Islet of Langerhans (tissue), 1 donor: ENCODE data around the gene RALGPS1.

ENCODE experiments used
- FAIRE-seq: peaks from one replicate; lab custom pipeline; 2011; peaks lifted over from hg19 to GRCh38; lab: Jason Lieb, UNC

The RALGPS1 gene, protein sequence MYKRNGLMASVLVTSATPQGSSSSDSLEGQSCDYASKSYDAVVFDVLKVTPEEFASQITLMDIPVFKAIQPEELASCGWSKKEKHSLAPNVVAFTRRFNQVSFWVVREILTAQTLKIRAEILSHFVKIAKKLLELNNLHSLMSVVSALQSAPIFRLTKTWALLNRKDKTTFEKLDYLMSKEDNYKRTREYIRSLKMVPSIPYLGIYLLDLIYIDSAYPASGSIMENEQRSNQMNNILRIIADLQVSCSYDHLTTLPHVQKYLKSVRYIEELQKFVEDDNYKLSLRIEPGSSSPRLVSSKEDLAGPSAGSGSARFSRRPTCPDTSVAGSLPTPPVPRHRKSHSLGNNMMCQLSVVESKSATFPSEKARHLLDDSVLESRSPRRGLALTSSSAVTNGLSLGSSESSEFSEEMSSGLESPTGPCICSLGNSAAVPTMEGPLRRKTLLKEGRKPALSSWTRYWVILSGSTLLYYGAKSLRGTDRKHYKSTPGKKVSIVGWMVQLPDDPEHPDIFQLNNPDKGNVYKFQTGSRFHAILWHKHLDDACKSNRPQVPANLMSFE

DNA sequence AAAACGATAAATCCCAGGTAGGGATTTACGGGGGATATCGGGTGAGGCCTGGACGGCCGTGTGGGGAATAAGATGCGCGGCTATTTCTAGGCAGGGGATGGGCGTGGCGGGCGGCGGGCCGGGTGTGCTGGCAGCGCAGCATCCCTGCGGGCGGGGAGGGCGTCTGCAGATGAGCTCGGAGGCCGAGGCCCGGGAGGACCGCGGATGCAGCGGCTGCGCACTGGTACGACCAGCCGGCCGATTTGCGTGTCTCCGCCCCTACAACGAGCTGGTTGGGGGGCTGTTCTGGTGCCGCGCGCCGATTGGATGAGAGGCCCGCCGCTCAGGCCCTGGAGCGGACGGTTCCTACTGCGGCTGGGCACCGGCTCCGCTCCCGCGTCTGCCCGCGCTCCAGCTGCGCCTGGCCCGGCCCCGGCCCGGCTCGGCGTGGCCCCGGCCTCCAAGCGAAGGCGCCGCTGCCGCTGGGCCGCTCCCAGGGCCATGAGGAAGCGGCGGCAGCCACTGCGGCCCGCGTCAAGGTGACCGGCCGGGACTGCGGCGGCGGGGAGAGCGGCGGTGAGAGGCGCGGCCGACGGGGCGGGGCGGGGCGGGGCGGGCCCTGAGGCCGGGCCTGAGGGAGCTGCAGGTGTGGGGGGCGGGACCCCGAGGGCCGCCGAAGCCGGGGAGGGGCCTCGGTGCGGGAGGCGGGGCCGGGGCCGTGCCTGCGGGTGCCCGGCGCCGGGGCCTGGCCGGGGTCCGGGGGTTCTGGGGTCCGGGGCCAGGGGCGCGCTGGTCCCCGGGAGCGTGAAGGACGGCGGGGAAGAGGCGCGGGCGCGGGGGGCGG is at the start of gene RALGPS1:
Gene RALGPS1 (plus strand): TSS at position 325 of the 823 bp plus-strand sequence. CDS start 47,508 bp downstream, outside the sequence.
- no peak for FAIRE-seq

DNA sequence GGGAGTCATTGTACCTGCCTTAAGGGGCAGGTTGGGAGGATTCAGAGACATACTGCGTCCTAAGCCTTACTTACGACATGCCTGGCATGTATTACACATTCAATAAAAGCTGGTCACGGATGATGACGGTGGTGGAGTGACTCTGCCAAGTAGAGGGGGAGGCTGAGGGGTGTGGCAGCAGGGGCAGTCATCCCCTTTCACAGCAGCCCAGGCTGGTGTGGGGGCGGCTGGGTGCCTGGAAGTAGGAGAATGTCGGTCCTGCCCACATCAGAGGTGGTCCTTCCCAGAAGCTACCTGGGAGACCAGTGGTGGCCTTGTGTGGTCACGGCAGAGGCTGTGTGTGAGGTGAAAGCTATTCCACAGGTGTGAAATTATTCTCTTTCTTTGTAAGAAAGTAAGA is 45.2 kb upstream of the RALGPS1 start:
- FAIRE-seq: no peak

DNA sequence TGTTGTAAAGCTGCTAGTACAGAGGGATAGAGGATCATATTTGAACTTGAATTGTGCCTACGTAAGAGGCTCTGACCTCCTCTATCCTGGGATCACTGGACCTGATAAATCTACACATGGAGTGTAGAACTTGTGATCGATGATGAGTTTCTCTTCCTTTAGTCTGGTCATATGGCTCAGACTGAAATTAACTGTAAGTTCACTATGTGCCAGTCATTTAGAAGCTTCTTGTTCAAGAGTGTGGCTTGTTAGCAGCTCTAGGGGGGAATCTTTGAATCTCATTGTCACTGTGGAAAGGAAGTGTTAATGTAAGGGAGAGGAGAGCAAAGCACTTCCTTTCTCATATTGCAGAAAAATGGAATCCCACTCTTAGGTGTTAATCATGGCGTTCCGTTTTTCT is 42.1 kb upstream of the RALGPS1 start:
- FAIRE-seq: no peak

DNA sequence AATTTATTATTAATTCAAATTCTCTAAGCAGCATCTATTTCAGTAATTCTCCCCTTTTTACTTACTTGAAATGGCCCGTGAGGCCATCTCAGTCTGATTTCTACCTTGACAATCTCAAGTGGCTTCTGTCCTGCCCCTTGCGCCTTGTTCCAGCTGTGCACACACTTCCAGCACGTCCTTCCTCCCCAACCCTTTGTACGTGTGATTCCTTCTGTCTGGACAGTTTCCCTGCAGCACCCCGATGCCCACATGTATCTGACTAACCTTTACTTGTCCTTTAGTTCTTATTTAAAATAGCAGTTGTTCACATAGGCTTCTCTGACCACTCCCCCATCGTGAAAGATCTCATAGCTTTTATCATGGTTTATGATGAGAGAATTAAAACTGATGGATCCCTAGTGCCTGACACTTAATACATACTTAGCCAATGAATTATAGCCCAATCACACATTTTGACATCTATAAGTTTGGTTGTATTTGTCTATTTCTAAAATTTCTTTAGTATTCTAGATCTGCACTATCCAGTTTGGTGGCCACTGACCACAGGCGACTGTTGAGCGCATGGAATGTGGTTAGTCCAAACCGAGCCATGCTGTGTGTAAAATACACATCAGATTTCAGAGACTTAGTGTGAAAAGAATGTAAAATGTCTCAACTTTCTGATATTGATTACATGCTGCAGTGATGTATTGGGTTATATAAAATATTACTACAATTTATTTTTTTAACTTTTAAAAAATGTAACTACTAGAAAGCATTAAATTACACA is 39.9 kb upstream of the RALGPS1 start:
- no peak for FAIRE-seq

DNA sequence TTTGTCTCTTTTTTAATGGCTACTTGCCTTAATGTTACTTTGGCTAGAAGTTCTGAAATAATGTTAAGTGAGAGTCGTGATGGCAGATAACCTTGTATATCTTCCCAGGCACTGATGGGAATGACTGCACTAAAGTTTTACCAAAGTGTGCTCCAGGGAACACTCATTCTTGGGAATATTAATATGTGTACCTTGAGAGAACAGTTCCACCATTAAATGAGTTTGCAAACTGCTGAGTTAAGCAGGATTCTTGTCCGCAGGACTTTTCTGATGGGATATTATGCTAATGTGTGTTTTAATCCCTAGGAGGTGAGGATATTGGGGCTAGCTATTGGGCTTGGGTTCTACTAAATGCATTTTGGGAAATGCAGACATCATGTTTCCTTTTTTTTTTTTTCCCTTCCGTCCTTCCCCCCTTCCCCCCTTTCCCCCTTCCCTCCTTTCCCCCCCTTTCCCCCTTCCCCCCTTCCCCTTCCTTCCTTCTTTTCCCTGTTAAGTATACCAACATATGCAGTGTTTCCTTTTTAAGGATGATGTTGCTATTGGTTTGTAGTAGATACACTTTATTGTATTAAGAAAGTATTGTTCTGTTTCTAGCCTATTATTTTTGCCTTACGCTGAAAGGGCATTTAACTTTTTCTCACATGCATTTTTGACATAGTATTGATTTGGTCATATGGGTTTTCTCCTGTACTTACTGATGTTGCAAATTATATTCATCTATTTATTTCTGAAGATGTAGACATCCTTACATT is 38.6 kb upstream of the RALGPS1 start:
- FAIRE-seq: no peak

DNA sequence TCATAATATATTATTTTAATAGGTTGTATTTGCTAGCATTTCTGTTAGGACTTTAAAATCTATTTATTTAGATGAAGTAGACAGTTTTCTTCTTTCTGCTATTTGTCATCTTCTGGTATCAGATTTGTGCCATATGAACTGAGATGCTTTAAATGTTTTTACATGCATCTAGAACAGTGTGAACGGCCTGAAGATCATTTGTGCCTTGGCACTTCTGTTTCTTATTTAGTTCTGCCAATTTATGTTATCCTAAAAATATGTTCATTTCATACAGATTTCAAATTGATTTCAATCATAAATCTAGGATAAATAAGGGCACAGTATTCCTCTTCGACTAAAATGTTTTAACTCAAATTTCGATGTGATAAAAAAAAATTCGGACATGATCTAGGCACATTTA is 38.1 kb upstream of the RALGPS1 start:
- FAIRE-seq: no peak

DNA sequence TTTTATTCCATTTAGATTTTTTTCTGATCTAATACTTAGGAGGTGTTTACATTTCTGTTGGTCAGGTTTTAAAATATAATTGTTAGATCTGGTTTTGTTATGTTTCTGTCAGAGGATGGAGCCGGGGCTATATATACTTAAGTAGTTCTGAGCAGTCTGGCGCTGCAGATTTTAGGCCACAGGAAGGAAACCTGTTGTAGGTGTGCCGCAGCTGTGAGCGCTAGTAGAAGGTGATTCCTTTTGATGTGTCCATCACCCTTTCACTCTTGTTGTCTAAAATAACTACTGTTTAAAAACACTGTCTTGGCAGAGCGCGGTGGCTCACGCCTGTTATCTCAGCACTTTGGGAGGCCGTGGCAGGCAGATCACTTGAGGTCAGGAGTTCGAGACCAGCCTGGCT is 37.2 kb upstream of the RALGPS1 start:
- FAIRE-seq: no peak

DNA sequence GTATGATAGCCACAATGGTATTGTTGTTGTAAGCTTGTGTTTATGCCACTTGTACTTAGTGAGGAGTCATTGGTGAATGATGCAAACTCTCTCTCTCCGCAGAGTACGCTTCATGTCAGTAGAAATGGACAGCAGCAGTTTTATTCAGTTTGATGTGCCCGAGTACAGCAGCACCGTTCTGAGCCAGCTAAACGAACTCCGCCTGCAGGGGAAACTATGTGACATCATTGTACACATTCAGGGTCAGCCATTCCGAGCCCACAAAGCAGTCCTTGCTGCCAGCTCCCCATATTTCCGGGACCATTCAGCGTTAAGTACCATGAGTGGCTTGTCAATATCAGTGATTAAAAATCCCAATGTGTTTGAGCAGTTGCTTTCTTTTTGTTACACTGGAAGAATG is 35.3 kb upstream of the RALGPS1 start:
- no peak for FAIRE-seq

DNA sequence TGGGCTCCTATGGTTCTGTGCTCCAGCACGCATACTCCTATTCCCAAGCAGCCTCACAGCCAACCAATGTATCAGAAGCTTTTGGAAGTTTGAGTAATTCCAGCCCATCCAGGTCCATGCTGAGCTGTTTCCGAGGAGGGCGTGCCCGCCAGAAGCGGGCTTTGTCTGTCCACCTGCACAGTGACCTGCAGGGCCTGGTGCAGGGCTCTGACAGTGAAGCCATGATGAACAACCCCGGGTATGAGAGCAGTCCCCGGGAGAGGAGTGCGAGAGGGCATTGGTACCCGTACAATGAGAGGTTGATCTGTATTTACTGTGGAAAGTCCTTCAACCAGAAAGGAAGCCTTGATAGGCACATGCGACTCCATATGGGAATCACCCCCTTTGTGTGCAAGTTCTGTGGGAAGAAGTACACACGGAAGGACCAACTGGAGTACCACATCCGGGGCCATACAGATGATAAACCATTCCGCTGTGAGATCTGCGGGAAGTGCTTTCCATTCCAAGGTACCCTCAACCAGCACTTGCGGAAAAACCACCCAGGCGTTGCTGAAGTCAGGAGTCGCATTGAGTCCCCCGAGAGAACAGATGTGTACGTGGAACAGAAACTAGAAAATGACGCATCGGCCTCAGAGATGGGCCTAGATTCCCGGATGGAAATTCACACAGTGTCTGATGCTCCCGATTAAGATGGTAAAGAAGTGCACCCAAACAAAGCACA is 34.2 kb upstream of the RALGPS1 start:
- FAIRE-seq: no peak

DNA sequence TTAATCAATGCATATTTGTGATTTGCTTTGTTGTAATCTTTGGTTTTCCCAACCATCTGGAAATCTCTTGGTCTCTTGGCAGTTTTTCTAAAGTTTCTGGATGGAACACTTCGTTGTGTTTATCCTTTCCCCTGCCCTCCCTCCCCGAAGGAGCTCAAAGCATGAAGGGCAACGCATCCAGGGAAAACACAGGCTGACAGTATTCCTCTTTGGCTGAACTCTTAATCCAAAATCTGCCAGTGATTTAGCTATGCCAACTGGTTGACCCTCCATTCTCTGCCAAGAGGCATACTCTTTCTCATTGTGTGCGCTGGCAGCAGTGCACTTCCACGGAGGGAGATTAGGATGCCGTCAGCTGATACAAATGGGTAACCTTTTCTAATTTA is 33.6 kb upstream of the RALGPS1 start:
- FAIRE-seq: no peak

DNA sequence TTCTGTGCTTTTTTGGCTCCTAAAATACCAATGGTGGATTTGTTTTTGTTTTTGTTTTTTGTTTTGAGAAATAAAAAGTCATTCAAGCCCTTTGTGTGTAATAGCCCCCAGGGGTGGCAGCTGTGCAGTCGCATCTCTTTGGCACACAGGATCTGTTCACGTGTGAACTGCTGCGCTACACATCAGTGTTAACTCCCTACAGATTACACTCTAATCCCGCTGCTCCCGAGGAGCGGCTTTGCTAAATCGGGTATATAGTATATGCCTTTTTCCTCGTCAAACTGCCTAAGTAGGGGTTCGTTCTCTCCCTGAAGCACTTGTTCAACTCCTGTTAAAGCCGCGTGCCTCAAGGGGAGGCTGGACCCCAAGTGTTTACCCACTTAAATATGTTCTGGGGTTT is 31.8 kb upstream of the RALGPS1 start:
- FAIRE-seq: no peak

DNA sequence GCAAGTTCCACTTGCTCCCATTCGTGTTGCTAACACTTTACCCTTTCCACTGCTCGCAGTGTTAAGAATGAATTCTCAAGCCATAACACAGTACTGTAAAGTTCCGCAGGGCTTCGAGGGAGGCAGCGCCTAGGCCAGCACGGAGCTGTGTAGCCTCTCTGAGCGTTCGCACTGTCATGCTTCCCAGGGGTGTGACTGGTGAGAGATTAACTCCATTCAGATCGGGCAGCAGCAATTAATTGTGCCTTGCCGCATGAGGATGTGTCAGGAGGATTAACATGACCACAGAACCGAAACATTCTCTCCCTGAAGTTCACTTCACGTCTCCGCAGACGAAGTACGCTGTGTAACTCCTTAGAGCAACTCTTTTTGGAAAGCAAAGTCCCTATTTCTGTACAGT is 30.9 kb upstream of the RALGPS1 start:
- no peak for FAIRE-seq

DNA sequence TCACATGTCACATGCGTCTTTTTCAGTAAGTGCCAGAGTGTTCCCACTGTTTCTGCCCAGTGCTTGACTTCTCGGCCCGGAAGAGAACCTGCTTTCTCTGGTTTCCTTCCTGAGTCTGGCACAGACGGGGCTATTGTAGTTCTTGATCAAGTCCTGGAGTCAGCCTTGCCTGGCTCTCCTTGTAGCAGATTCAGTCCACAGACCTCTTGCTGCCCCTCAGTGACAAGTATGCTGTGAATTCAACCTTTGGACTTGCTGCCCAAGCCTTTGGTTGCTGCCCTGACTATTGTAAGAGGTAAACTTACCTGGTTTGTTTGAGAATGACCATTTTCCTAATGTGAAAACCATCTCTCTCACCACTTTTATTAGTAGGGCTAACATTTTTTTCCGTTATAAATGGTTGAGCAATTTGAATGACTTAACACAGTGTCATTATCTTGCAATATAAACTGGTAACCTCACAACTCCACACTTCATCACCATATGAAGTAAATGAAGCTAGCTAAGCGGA is 29.4 kb upstream of the RALGPS1 start:
- FAIRE-seq: no peak

DNA sequence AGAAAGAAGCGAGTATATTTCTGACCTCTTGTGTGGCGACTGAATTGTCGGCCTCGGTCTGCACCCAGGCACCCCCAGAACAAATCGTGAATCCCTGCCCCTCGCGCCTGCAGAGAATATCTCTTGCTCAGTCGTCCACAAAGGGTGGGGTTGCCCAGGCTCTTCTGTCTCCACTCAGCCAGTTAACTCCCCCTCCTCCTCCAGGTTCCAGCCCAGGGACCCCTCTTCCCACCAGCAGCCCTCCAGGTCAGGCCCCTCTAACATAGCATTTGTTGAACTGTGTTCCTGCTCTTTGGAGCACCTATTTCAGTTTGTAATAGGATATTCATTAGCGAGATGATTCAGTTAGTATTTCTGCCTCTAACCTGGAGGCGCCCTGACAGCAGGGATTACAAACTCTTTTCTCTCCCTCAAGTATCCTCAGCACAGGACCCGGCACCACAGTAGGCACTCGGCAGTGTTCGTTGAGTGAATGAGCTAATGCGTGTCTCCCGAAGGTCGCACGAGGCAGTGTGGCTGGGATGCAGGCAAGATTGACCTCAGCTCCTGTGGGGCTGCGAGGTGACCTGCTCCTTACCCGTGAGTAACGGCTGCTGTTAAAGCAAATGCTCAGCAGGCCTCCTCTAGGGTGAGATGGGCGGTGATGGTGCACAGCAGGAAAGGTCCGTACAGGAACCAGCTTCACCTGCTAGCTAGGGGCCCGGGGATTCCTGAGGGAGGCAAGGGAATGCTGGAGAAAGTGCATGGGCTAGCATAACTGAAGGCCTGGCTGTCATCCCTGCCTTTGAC is 28.4 kb upstream of the RALGPS1 start:
- no peak for FAIRE-seq

DNA sequence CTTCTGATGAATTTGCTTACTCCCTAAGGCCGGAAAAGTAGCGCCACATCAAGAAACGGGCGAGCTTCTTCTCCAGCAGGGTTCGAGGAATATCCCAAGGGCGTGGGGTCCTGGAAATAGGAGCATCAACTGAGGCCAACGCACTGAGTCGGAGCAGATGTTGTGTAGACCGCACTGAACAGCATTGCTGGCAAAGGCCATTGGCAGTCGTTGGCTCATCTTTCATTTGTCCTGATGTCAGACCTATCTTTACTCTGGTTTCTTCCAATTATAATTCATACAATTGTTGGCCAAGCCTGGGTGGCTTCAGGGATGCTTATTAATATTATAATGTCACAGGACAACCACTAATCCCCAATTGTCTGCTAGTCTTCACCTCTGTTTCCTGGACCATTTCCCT is 27.7 kb upstream of the RALGPS1 start:
- FAIRE-seq: no peak

DNA sequence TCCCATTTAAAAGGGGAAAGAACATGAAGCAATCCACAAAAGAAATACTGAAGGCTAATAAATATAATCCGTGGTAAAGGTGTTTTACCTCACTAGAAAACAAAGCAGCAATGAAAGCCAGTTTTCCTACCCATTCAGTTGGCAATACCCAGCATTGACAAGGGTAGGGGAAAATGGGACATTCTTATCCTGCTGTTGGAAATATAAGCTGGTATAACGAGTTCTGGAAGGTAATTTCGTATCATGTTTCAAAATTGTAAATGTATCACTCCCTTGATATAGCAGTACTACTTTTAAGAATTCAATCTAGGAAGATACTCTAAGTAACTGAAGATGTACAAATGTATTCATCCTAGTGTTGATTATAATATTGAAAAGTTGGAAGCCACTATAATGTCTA is 22.9 kb upstream of the RALGPS1 start:
- no peak for FAIRE-seq

DNA sequence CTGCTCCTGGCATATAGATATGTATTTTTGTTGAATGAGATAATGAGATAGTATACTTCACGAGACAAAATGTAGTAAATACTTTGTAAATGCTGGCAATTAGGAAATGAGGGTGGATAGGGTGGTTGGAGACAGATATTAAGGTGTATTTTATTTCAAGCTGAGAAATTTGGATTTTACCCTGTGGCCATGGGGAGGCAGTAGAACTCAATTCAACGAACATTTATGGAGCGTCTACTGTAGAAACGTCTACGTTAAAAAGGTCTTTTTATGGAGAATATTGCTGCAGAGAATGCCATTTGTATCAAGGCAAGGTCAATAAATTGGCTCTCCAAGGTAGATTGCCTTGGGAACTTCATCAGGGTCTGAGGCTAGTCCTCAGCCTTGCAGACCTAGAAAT is 21.5 kb upstream of the RALGPS1 start:
- FAIRE-seq: no peak

DNA sequence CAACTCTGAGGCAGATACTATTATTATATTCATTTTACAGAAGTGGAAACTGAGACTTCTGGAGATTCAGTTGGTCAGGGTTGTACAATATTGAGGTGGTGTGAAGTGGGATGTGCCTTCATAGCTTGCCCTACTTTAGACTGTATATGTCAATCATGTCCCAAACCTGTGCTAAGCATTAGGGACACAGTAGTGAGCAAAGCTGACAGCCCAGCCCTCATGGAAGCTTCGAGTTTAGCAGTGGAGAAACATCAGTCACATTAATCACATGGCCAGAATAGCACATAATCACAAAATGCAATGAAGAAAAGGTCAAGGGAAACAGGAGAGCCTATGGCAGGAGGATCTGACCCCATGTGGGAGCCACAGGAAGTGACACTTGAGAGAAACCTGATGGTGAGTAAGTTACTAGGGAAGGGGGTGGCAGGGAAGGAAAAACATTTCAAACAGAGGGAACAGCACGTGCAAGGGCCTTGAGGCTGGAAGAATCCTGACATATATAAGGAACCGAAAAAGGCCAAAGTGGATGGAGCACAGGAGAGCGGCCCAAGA is 20.5 kb upstream of the RALGPS1 start:
- no peak for FAIRE-seq

DNA sequence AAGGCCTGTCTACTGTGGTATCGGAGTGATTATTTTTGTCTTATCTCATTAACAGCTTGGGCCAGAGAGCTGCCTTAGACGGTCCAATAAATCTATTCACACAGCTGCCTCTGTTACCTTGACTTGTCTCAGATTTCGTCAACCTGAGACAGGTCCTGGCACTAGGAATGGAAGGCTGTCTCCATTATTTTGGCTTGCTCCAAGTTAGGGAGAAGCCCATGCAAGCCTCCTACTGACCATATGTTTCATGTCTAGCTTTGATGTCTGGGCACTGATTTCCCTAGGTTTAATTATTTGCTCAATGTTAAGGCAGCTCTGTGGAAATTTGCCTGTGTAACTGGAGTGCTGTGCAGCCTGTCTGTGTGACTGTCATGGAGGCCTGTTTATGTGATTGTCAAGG is 12.4 kb upstream of the RALGPS1 start:
- FAIRE-seq: no peak

DNA sequence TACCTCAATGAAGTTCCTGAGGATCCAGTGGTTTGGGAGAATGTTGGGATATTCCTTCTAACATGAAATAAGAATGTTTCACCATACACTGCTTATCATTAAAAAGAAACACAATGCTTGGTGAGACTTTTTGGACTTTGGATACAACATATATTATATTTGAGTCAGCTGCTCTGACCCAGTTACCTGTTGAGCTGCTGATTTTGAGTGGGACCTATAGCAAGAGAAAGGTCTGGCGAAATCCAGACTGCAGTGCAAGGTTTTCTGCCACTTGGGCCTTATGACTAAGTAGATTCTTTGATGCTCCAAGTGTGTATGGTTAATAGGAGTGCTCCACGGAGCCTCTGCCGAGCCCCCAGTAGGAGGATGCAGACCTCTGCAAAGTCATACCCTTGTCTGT is 10.0 kb upstream of the RALGPS1 start:
- FAIRE-seq: no peak
